Measurements from ENCODE around the gene TLX2. TPM values are rescaled to one million over a fixed set of nuclear protein-coding genes. Genes with fewer than 3 reads are reported as not detected.

Gene TLX2
- total and polyA plus RNA-seq, 2 of the 13 experiments (the other 11 are each of a cell fraction or from before 2014, with no cell fraction given): 0.05 to 0.20 TPM

GRCh38 chr2:74481961-74482800, 32.1 kb upstream of the TLX2 start (continued):
- TF ChIP-seq AFF4 (CRISPR knock-in tag; IDR thresholded peaks at IDR 0.05) (peak; percentile 50), TMF1 (CRISPR knock-in tag; IDR thresholded peaks at IDR 0.05; ENCODE audit: low read depth) (no peak; the same call in none of the 2 replicates), ZNF331 (CRISPR knock-in tag; IDR thresholded peaks at IDR 0.05) (no peak), NR2C2 (CRISPR knock-in tag; IDR thresholded peaks at IDR 0.05; ENCODE audit: borderline replicate concordance) (no peak), ZBTB43 (CRISPR knock-in tag; conservative IDR thresholded peaks at IDR 0.05) (no peak), ZNF558 (CRISPR knock-in tag; IDR thresholded peaks at IDR 0.05; ENCODE audit: borderline replicate concordance) (no peak; the same call in 1 of the 2 replicates), DDIT3 (CRISPR knock-in tag; IDR thresholded peaks at IDR 0.05) (no peak), KMT2A (CRISPR knock-in tag; IDR thresholded peaks at IDR 0.05) (no peak; the same call in 1 of the 2 replicates), ATM (IDR thresholded peaks at IDR 0.05; ENCODE audit: borderline replicate concordance) (no peak), THRA (CRISPR knock-in tag; IDR thresholded peaks at IDR 0.05; ENCODE audit: borderline replicate concordance) (no peak), ATF4 (CRISPR knock-in tag; IDR thresholded peaks at IDR 0.05) (no peak), GLI4 (CRISPR knock-in tag; IDR thresholded peaks at IDR 0.05; ENCODE audit: borderline replicate concordance) (no peak), TRAFD1 (CRISPR knock-in tag; IDR thresholded peaks at IDR 0.05; ENCODE audit: borderline replicate concordance) (no peak), ZNF501 (CRISPR knock-in tag; IDR thresholded peaks at IDR 0.05) (no peak), ARID2 (CRISPR knock-in tag; IDR thresholded peaks at IDR 0.05; ENCODE audit: borderline replicate concordance) (peak; percentile 81; the same call in 1 of the 2 replicates), HOXD1 (CRISPR knock-in tag; IDR thresholded peaks at IDR 0.05) (no peak), NFATC3 (CRISPR knock-in tag; IDR thresholded peaks at IDR 0.05) (peak; percentile 10), ZNF761 (CRISPR knock-in tag; conservative IDR thresholded peaks at IDR 0.05) (no peak), HHEX (CRISPR knock-in tag; IDR thresholded peaks at IDR 0.05) (no peak)

Measured in HepG2 (cell line).